GM19043 (cell line): ENCODE results near the gene TNPO3.
A peak's percentile ranks its signal among the peaks of the same experiment; 100 is the strongest.

Source experiments
- ATAC-seq: cut with Tn5 transposase; IDR thresholded peaks from one replicate; pipeline ENCODE4 v1.9.1; 2021; ENCODE audit warnings: low read depth; ENCODE audit not compliant: unreplicated experiment

Gene TNPO3

DNA sequence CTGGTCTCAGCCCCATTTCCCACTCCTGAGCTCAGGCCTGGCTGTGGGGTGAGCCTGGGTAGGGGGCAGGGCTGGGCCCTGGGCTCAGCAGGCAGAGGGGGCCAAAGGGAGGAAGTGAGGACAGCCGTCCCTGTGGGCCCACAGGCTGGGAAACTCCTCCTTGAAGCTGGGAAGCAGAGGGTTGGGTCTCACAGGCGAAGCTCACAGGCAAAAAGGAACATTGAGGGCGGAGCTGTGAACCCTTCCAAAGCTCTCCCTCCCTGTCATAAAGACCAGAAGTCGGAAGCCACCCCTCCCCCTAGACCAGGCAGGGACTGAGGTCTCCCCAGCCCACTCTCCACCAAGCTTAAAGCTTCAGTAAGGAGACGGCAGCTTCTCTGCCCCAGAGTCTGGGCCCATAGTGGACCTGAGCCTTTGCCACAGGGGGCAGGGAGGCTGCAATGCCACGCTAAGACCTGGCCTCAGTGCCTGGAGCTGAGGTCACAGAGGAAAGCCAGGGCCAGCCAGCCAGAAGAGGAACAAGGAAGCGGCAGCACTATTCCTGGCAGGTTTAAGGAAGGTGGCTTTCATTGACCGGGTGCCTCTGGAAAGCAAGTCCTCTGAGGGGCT is 143.4 kb downstream of the TNPO3 start:
- ATAC-seq = no peak

DNA sequence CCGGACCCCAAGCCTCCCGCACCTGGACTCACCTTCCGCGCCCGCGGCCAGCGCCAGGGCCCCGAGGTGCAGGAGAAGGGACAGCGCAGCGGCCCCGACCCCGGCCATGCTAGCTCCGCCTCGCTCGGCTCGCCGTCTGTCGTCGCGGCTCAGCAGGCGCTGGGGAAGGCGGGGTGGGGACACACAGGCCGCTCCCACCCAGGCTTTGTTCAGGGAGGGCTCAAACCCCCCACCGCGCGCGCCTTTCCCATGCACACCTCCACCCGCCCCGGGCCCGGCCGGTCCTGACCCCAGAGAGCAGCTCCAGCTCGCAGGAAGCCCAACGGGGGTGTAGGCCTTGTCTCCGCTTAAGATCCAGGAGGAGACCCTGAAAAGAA is 144.4 kb downstream of the TNPO3 start, which contains the start of gene KCP:
Gene KCP (minus strand): TSS at position 141 of the 377 bp plus-strand sequence. CDS start 33 bp downstream, at position 108.
- no peak for ATAC-seq

DNA sequence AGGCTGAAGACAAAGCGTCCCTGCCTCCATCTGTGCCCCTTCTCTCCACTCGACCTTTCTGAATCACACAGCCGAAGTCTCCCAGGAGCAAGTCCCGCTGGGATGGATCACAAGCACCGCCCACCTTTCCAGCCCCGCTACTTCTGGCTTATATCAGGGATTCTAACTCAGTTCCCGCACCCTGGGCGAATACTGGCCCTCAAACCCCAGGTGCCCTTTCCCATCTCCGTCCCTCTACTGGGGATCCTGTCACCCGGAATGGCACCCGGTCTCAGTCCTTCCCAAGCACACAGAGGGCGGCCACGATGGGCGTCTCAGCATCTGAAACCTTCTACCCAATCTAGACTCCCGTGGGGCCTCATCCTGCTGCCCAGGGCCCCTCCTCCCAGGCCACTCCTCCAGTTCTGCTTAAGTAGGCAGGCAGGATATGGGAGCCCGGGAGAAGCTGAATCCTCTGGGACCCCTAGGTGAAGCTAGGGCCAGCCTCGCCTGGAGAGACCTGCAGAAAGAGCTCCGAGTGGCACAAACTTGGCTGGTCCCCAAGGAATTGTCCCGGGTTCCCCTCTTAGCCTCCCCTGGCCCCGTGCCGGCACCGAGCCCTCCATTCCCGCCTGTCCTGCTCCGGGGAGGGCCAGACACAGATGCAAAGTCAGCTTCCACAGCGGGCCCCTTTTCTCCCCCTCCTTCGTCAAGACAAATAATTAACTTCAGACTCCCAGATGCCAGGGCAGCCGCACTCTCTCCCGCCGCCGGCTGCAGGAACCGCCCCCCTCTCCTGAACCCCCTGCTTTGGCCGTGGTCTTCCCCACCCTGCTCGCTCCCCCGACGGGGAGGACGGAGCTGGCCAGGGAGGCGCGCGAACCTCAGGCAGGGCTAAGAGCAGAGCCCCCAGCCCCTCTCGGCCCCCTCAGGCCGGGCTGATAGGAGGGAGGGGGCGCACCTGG is 145.0 kb downstream of the TNPO3 start:
- no peak for ATAC-seq

DNA sequence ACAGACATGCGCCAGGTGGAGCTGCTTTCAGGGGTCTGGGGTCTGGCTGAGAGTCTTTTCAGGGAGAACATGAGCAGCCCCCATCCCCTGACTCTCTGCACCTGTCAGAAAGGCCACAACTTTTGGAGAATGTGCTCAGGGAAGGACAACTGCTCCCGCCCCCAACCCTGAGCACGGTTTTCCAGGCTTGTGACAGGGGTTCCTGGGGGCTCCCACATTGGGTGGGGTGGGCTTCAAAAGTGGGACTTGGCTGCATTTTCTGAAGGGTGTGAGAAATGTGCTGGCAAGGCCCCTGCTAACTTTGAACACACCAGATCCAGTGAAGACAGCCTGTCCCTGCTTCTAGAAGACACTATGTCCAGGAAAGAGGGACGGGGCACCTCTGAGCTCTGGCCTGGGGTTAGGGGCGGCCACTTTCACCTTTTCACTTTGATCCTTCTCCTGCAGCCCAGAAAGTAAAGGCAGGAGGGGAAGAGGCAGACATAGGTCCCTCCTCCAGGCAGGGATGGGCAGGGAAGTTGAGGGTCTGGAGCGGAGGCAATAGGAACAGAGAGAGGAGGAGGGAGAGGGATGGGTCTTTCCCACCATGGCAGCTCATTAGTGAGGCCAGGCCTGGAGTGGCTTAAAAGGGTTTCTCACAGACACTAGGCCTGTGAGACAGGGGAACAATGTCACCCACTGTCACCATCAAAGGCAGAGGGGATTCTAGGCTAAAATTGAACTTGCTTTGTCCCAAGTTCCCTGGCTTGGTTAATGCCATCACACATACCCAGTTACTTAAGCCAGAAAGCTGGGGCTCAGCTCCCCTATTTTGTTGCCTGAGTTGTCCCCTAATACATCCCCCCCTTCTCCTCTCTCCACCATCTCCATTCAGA is 145.9 kb downstream of the TNPO3 start:
- no peak for ATAC-seq

DNA sequence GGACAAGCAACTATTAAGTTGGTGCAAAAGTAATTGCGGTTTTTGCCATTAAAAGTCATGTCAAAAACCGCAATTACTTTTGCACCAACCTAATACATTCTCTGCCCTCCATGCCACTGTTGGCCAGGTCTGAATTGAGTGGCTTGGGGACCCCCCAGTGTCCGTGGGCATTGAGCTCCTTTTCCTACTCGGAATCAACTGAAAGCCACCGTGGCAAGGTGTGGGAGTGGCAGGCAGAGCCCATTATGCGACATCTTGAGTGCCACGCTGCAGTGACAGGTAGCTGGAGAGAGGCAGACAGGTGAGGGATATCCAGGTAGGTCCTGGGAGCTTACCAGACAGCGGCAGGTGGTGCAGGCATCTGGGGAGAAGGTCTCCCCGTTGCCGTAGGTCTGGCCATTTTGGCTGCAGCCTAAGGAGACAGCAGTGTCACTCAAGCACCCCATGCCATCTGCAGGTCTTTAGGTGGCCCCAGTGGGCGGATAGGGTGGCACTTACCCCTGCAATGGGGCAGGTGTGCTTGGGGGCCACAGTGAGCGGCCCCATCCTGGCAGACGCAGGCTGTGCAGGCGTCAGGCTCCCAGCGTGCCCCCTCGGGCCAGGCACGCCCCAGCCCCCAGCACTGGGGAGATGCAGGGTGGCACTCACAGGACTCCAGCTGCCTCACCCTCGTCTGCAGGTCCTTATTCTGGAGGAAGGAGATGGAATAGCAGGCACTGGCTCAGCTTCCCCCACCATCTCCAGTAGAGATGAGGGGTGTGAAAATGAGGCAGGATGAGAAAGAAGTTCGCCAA is 147.9 kb downstream of the TNPO3 start:
- no peak for ATAC-seq

DNA sequence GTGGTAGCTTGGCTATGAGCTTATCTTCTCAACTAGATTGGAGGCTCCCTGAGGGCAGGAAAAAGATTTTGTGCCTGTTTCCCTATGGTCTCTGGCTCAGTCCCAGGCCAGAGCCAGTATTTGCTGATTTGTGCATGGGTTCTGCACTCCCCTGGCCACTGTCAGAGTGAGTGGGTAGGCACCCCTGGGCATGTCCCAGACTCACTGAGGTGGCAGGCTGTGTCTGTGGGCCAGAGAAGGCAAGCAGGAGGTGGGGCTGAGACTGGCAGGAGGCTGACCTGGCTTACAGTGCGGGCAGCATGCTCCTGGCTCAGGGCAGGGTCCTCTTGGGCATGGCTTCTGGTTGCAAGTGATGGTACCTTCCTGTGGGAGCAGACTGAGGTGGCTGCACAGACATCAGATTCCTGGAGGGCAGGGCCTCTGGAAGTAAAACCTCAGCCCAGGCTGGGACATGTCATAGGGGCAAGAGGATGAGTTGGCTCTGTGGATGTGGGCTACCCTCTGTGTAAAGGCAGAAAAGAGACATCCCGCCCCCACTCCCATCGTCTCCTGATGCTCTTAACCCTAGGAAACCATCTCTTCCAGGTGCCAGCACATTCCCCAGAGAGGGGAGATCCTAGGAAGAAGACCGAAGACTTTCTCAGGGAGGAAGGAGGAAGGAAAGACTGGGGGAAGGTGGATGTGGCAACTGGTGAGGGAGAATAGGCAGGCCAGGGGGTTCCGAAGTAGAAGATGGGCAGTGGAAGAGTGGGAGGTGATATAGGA is 148.7 kb downstream of the TNPO3 start:
- no peak for ATAC-seq

DNA sequence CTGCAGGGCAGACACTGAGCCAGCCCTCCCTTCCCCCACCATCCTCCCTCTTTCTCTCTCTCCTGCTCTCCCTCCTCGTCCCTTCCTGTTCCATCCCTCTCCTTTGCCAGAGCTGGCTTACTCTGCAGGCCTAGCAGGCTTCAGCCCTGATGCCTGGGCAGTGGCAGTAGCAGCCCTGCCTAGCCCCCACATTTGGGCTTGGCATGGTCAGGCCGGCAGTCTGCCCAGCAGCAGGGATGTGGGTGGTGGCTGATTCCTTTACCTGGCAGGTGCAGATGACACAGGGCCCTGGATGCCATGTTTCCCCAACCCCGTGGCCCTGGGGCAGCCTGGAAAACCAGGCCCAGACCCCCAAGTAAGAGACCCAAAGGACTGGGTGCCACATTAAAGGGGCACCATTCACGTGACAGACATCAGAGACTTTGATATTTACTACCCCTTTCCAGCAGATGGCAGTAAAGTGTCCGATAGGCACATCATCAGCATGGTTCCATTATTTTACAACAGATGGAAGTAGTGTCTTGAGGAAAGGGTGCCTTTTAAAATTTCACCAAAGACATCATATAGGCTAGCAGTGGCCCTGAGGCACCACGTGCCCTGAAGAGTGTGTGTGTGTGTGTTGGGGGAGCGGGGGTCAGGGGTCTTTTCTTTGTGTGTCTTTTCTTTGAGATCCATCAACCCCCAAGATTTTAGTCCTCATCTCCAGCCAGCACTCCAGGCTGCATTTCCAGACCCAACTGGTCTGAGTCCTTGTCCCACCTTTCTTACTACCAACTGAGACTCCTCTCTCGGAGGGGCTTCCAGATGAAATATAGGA is 150.3 kb downstream of the TNPO3 start:
- peak; percentile 57 for ATAC-seq
